SK-N-DZ (cell line): ENCODE results near the gene SLC37A3.
"Not testable (repeated sequence)": the region's sequence is repeated elsewhere in the genome, so short reads cannot be mapped to it uniquely, and the experiment has no call there.

Source experiments
- DNase-seq: peaks from one replicate; pipeline ENCODE4 v3.0.0-alpha.2; 2015; ENCODE audit warnings: low spot score

Gene SLC37A3

GRCh38 chr7:140349144-140349771, 49.1 kb downstream of the SLC37A3 start:
- DNase-seq: peak; percentile 20

- no peak for DNase-seq
Observed at GRCh38 chr7:140348161-140348849, 50.0 kb downstream of the SLC37A3 start.

DNA sequence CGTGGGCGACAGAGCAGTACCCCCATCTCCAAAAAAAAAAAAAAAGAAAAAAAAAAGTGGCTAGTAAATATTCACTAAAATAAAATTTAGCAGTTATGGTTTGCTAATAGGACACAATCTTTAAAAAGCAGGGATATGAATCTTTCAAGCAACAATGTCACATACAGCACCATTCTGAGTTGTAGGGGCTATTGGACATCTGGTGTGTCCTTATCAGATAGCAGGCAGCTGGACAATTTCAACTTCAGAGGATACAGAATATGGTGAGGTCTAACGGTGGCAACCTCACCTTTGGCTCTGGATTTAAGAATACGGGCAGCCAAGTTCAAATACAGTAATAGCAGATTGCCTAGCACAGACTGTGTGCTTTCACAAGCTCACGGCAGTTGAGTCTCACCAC, 51.1 kb downstream of the SLC37A3 start:
- peak; percentile 69 for DNase-seq

DNA sequence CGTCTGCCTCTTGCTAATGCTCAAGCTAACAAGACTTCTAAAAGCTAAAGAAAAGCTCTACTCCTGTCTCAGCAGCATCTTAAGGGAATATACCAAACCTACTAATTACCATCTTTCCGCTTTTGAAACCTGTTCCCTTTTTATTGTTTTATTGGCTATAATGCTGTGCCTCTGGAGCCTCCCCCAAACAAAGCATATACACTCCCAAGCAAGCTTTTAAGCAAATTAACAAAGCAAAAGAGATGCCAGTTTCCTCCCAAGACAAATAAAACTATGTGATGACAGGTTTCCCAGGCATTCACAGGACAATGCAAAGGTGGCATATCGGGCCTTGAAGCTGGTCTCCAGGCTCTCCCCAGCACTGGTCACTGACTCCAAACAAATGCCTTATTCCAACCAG, 52.9 kb downstream of the SLC37A3 start:
- DNase-seq: no peak

DNA sequence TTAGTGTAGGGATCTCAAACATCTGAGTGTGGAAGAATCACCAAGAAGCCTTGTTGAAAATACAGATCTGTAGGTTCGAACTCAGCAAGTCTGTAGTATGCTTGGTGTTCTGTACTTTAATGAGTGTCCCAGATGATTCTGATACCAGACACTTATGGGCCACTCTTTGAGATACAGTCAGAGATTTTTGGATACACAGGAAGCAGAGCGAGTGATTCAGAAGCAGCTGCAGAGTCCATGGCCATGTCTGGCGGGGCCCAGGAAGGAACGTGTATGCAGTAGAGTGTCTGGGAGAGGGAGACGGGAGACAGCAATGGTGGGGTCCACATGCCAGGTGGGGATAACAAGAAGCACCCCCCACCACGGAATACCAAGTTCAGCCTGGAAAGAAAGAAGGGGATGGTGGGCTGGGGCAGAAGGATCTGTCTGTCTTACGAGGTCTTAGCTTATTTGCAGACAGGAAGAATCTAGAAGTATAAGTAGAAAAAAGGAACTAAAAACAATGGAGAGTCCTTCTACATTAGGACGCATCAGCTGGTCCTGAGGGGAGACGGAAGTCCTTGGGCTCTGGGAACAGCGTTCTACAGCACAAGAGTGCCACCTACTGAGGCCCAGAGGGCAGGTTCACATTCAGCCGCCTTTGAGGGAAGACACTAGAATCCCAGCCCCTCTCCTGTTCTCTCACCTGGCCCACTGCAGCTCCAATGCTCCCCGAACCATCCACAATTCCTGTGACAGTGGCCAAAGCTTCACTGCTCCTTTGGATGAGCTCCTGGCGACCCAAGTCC, 55.4 kb downstream of the SLC37A3 start:
- DNase-seq: peak; percentile 18

DNA sequence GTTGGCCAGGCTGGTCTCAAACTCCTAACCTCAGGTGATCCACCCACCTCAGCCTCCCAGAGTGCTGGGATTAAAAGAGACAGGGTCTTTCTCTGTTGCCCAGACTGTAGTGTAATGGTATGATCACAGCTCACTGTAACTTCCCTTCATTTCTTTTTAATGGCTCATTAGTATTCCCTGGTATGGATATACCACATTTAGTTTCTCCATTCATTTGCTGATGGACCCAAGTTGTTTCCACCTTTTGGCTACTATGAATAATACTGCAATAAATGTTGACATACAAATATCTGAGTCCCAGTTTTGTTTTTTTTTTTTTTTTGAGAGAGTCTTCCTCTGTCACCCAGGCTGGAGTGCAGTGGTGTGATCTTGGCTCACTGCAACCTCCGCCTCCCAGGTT, 59.4 kb downstream of the SLC37A3 start:
- not testable (repeated sequence) for DNase-seq

- DNase-seq: no peak
Observed at GRCh38 chr7:140334341-140335057, 63.8 kb downstream of the SLC37A3 start.

DNA sequence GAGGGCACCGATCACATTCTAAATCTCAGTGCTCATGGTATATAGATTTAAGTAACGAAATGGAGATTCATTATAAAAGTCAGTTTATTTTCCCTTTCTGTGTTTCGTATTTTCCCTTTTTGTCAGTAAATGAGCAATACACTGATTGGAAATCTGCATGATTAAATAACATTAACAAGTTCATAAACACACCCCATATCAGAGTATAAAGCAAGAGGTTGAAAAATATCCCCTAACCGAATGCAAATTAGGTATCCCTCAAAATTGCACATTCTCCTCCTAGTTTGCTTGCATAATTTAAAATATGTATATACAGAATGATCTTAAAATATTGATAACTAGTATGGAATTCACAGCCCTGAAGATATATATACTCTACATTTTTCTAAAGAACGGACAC, 64.6 kb downstream of the SLC37A3 start:
- no peak for DNase-seq

GRCh38 chr7:140333223-140333622, 65.1 kb downstream of the SLC37A3 start:
- no peak for DNase-seq

- DNase-seq: no peak
Observed at GRCh38 chr7:140330595-140330994, 67.7 kb downstream of the SLC37A3 start.

- DNase-seq: no peak
Observed at GRCh38 chr7:140330128-140330527, 68.2 kb downstream of the SLC37A3 start.

DNA sequence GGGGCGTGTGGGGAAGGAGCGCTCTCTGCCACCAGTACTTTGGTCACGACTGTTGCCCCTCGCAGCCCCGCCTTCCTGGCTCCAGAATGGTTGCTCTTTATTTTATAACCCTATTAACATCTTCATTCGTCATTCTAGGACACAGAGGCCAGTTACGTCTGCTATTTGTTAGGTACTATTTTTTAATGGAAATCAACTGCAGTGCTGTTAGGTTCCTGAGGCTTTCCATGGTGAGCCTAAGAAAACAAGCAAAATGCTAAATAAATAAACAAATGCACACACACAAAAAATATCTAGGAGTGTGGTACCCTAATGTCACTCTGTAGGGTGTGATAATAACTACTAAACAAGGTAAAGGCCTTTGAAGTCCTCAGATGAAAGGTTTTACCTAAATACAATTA, 71.1 kb downstream of the SLC37A3 start:
- no peak for DNase-seq

- DNase-seq: peak; percentile 55
Observed at GRCh38 chr7:140326116-140326928, 72.0 kb downstream of the SLC37A3 start.

- no peak for DNase-seq
Observed at GRCh38 chr7:140325600-140325999, 72.7 kb downstream of the SLC37A3 start.

DNA sequence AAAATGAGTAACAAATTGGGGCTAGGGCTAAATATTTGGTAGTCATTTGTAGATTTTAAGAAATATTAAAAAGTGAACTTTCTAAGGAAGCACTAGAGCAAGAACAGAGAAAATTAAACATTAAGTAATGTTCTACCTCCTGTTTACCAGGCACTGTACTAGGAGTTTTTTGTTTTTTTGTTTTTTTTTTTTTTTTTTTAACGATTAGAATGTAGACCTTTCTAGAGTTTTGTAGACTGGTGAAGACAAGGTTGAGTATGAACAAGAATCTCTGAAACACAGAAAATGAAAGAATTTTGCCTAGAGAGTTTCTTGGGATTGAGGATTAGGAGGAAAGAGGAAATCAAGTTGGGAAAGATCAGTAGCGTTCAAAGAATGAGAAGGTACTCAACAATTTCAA, 73.6 kb downstream of the SLC37A3 start:
- DNase-seq: no peak

DNA sequence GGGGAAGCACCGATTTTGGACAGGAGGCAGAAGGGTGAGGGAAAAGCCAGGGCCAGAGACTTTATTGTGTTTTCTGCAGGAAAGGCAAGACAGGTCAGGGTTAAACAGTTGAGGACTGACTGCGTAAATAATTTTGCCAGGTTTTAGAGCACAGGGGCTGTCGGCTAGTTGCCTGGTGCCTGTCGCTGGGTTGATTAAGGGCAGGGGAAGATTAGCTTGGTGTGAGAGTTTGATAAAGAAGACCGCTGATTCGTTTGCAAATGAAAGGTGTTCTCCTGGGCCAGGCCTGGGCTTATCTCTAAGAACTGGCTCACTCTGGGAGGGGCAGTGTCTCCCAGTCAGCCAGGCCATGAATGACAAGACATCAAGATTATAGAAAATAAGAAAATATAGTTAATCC, 75.6 kb downstream of the SLC37A3 start:
- no peak for DNase-seq

DNA sequence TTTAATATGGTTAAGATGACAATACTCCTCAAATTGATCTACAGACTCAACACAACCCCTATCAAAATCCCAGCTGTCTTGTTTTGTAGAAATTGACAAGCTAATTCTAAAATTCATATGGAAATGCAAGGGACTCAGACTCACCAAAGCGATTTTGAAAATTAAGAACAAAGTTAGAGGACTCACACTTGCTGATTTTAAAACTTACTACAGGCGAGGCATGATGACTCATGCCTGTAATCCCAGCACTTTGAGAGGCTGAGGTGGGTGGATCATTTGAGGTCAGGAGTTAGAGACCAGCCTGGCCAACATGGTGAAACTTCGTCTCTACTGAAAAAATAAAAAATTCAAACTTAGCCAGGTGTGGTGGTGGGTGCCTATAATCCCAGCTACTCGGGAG, 78.3 kb downstream of the SLC37A3 start:
- DNase-seq: not testable (repeated sequence)

DNA sequence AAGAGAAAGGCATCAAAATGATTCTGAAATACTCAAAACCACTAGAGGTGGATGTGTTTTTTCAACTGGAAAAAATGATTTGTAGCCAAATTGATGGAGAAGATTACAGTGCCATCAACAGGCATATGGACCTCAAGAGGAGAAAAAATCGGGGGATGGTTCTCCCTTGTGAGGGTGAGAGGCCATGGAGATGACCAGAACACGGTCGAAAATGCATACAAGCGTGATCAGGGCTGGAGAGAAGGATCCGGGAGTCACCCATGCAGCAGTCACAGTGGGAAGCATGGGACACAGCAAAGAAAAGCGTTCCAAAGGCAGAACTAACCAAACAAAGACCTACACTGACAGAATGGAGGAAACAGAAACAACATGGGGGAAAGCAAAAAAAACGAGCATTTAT, 80.3 kb downstream of the SLC37A3 start:
- no peak for DNase-seq

DNA sequence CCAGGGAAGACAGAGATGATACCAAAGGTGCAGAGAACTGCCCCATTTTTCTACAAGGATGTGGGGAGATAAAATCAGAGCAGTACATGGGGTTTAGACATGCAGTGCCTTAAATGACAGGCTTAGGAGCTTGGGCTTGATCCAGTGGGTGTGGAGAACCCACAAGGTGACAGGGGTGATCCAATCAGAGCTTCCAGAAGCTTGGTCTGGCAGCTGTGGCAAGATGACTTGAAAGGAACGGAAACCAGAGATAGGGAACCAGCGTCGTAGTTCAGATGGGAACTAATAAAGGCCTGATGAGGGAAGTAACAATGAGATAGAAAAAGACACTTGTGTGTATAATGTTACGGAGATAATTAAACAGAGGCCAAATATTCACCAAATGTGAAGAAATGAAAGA, 80.7 kb downstream of the SLC37A3 start:
- DNase-seq: no peak

- DNase-seq: no peak
Observed at GRCh38 chr7:140316165-140316661, 82.1 kb downstream of the SLC37A3 start.
